ENCODE results near the gene SPTAN1. TPM values are rescaled to one million over a fixed set of nuclear protein-coding genes. Genes with fewer than 3 reads are reported as not detected.

The SPTAN1 gene
- total RNA-seq, 1 donor from 2014 or later = 286 TPM

GRCh38 chr9:128619779-128620178 is 67.4 kb downstream of the SPTAN1 start:
- Mint-ChIP-seq H3K36me3 (ENCODE audit: low read depth) (peaks cover 65% of the 10 kb centered on the region), H3K27ac (no peak overlapping the region), H3K9me3 (no peaks in the 10 kb centered on the region), H3K4me1 (ENCODE audit: low read depth) (no peaks in the 10 kb centered on the region), H3K4me3 (ENCODE audit: low read depth) (no peak overlapping the region), H3K27me3 (ENCODE audit: low read depth) (no peaks in the 10 kb centered on the region)
- intact Hi-C loops (cut with micrococcal nuclease) = no loop called here
- no peak for DNase-seq (ENCODE audit: low spot score)

- DNase-seq (ENCODE audit: low spot score) = no peak
- H3K27ac Mint-ChIP-seq = no peak overlapping the region
- intact Hi-C loops (cut with micrococcal nuclease) = no loop called here
- no peaks in the 10 kb centered on the region for H3K27me3 Mint-ChIP-seq (ENCODE audit: low read depth)
- H3K4me3 Mint-ChIP-seq (ENCODE audit: low read depth) = no peak overlapping the region
- H3K9me3 Mint-ChIP-seq = no peaks in the 10 kb centered on the region
- no peaks in the 10 kb centered on the region for H3K4me1 Mint-ChIP-seq (ENCODE audit: low read depth)
- H3K36me3 Mint-ChIP-seq (ENCODE audit: low read depth) = peaks cover 73% of the 10 kb centered on the region
Observed at GRCh38 chr9:128621730-128622455, 69.5 kb downstream of the SPTAN1 start.

- intact Hi-C loops (cut with micrococcal nuclease) = no loop called here
- no peaks in the 10 kb centered on the region for H3K27me3 Mint-ChIP-seq (ENCODE audit: low read depth)
- peaks cover 66% of the 10 kb centered on the region for H3K36me3 Mint-ChIP-seq (ENCODE audit: low read depth)
- DNase-seq (ENCODE audit: low spot score) = no peak
- H3K4me3 Mint-ChIP-seq (ENCODE audit: low read depth) = no peak overlapping the region
- H3K9me3 Mint-ChIP-seq = no peaks in the 10 kb centered on the region
- no peaks in the 10 kb centered on the region for H3K4me1 Mint-ChIP-seq (ENCODE audit: low read depth)
- no peak overlapping the region for H3K27ac Mint-ChIP-seq
Observed at GRCh38 chr9:128624566-128624965, 72.2 kb downstream of the SPTAN1 start.

- H3K27me3 Mint-ChIP-seq (ENCODE audit: low read depth) = no peaks in the 10 kb centered on the region
- no peak overlapping the region for H3K27ac Mint-ChIP-seq
- H3K9me3 Mint-ChIP-seq = no peaks in the 10 kb centered on the region
- H3K36me3 Mint-ChIP-seq (ENCODE audit: low read depth) = peaks cover 62% of the 10 kb centered on the region
- H3K4me3 Mint-ChIP-seq (ENCODE audit: low read depth) = no peak overlapping the region
- intact Hi-C loops (cut with micrococcal nuclease) = no loop called here
- H3K4me1 Mint-ChIP-seq (ENCODE audit: low read depth) = no peaks in the 10 kb centered on the region
- no peak for DNase-seq (ENCODE audit: low spot score)
Observed at GRCh38 chr9:128625391-128626146, 73.2 kb downstream of the SPTAN1 start.

GRCh38 chr9:128626181-128626580 is 73.8 kb downstream of the SPTAN1 start:
- H3K27ac Mint-ChIP-seq = no peak overlapping the region
- peaks cover 56% of the 10 kb centered on the region for H3K36me3 Mint-ChIP-seq (ENCODE audit: low read depth)
- no peak for DNase-seq (ENCODE audit: low spot score)
- intact Hi-C loops (cut with micrococcal nuclease) = no loop called here
- no peaks in the 10 kb centered on the region for H3K27me3 Mint-ChIP-seq (ENCODE audit: low read depth)
- no peaks in the 10 kb centered on the region for H3K9me3 Mint-ChIP-seq
- H3K4me1 Mint-ChIP-seq (ENCODE audit: low read depth) = no peaks in the 10 kb centered on the region
- H3K4me3 Mint-ChIP-seq (ENCODE audit: low read depth) = no peak overlapping the region

GRCh38 chr9:128627127-128627715 is 74.8 kb downstream of the SPTAN1 start:
- Mint-ChIP-seq H3K36me3 (ENCODE audit: low read depth) (peaks cover 55% of the 10 kb centered on the region), H3K4me1 (ENCODE audit: low read depth) (no peaks in the 10 kb centered on the region), H3K27me3 (ENCODE audit: low read depth) (no peaks in the 10 kb centered on the region), H3K27ac (no peak overlapping the region), H3K9me3 (no peaks in the 10 kb centered on the region), H3K4me3 (ENCODE audit: low read depth) (no peak overlapping the region)
- intact Hi-C loops (cut with micrococcal nuclease) = no loop called here
- DNase-seq (ENCODE audit: low spot score) = no peak

- no peak for DNase-seq (ENCODE audit: low spot score)
- Mint-ChIP-seq H3K36me3 (ENCODE audit: low read depth) (peaks cover 60% of the 10 kb centered on the region), H3K4me1 (ENCODE audit: low read depth) (no peaks in the 10 kb centered on the region), H3K9me3 (no peaks in the 10 kb centered on the region), H3K27ac (no peak overlapping the region), H3K27me3 (ENCODE audit: low read depth) (no peaks in the 10 kb centered on the region), H3K4me3 (ENCODE audit: low read depth) (no peak overlapping the region)
- intact Hi-C loops (cut with micrococcal nuclease) = no loop called here
Observed at GRCh38 chr9:128627906-128628305, 75.5 kb downstream of the SPTAN1 start.

GRCh38 chr9:128628471-128629048 is 76.2 kb downstream of the SPTAN1 start:
- H3K4me1 Mint-ChIP-seq (ENCODE audit: low read depth) = no peaks in the 10 kb centered on the region
- H3K4me3 Mint-ChIP-seq (ENCODE audit: low read depth) = no peak overlapping the region
- H3K36me3 Mint-ChIP-seq (ENCODE audit: low read depth) = peaks cover 66% of the 10 kb centered on the region
- H3K27ac Mint-ChIP-seq = no peak overlapping the region
- intact Hi-C loops (cut with micrococcal nuclease) = no loop called here
- no peaks in the 10 kb centered on the region for H3K27me3 Mint-ChIP-seq (ENCODE audit: low read depth)
- DNase-seq (ENCODE audit: low spot score) = no peak
- no peaks in the 10 kb centered on the region for H3K9me3 Mint-ChIP-seq

GRCh38 chr9:128629136-128629535 is 76.7 kb downstream of the SPTAN1 start:
- Mint-ChIP-seq H3K9me3 (no peaks in the 10 kb centered on the region), H3K27ac (no peak overlapping the region), H3K4me3 (ENCODE audit: low read depth) (no peak overlapping the region), H3K36me3 (ENCODE audit: low read depth) (peaks cover 70% of the 10 kb centered on the region), H3K4me1 (ENCODE audit: low read depth) (no peaks in the 10 kb centered on the region), H3K27me3 (ENCODE audit: low read depth) (no peaks in the 10 kb centered on the region)
- intact Hi-C loops (cut with micrococcal nuclease) = no loop called here
- DNase-seq (ENCODE audit: low spot score) = no peak

GRCh38 chr9:128629852-128630545 is 77.6 kb downstream of the SPTAN1 start:
- H3K36me3 Mint-ChIP-seq (ENCODE audit: low read depth) = peaks cover 62% of the 10 kb centered on the region
- H3K27ac Mint-ChIP-seq = no peak overlapping the region
- no peak for DNase-seq (ENCODE audit: low spot score)
- no peaks in the 10 kb centered on the region for H3K9me3 Mint-ChIP-seq
- H3K4me3 Mint-ChIP-seq (ENCODE audit: low read depth) = no peak overlapping the region
- intact Hi-C loops (cut with micrococcal nuclease) = no loop called here
- H3K4me1 Mint-ChIP-seq (ENCODE audit: low read depth) = no peaks in the 10 kb centered on the region
- H3K27me3 Mint-ChIP-seq (ENCODE audit: low read depth) = no peaks in the 10 kb centered on the region

- Mint-ChIP-seq H3K4me3 (ENCODE audit: low read depth) (no peak overlapping the region), H3K27ac (no peak overlapping the region), H3K27me3 (ENCODE audit: low read depth) (no peaks in the 10 kb centered on the region), H3K4me1 (ENCODE audit: low read depth) (no peaks in the 10 kb centered on the region), H3K36me3 (ENCODE audit: low read depth) (peaks cover 46% of the 10 kb centered on the region), H3K9me3 (no peaks in the 10 kb centered on the region)
- DNase-seq (ENCODE audit: low spot score) = no peak
- intact Hi-C loops (cut with micrococcal nuclease) = no loop called here
Observed at GRCh38 chr9:128631636-128632035, 79.2 kb downstream of the SPTAN1 start.

- DNase-seq (ENCODE audit: low spot score) = no peak
- Mint-ChIP-seq H3K4me3 (ENCODE audit: low read depth) (no peak overlapping the region), H3K4me1 (ENCODE audit: low read depth) (no peaks in the 10 kb centered on the region), H3K9me3 (no peaks in the 10 kb centered on the region), H3K27ac (no peak overlapping the region), H3K36me3 (ENCODE audit: low read depth) (peaks cover 45% of the 10 kb centered on the region), H3K27me3 (ENCODE audit: low read depth) (no peaks in the 10 kb centered on the region)
- intact Hi-C loops (cut with micrococcal nuclease) = no loop called here
Observed at GRCh38 chr9:128632066-128632465, 79.7 kb downstream of the SPTAN1 start.

Measured in activated T-helper 2 cell treated with anti-CD3 and anti-CD28 coated beads, Interferon-gamma antibody, Interleukin-2, Interleukin-4, amounts not matched to agents 10 μg/mL and 5 μg/mL and 100 μg/mL, durations not matched to agents 14 hours and 24 hours and 36 hours (primary cell).